Brain pericyte (primary cell): ENCODE results near the gene PBX3.

Experiments
- DNase-seq: peaks from one replicate; pipeline ENCODE4 v3.0.0-alpha.2; 2012; ENCODE audit warnings: low read depth, low spot score

The PBX3 gene

GRCh38 chr9:125867751-125868415 is 120.7 kb downstream of the PBX3 start:
- DNase-seq: no peak

- DNase-seq: no peak
These were observed 131.0 kb downstream of the PBX3 start for GRCh38 chr9:125878164-125878631.

- no peak for DNase-seq
These were observed 133.9 kb downstream of the PBX3 start for GRCh38 chr9:125881042-125881441.

GRCh38 chr9:125883565-125884217 is 136.5 kb downstream of the PBX3 start:
- no peak for DNase-seq

- DNase-seq: no peak
These were observed 137.0 kb downstream of the PBX3 start for GRCh38 chr9:125884218-125884595.

- DNase-seq: no peak
These were observed 138.3 kb downstream of the PBX3 start for GRCh38 chr9:125885405-125886034.

GRCh38 chr9:125886365-125886764 is 139.2 kb downstream of the PBX3 start:
- DNase-seq: no peak

GRCh38 chr9:125887172-125887571 is 140.0 kb downstream of the PBX3 start:
- DNase-seq: no peak

GRCh38 chr9:125888211-125888610 is 141.0 kb downstream of the PBX3 start:
- no peak for DNase-seq

- DNase-seq: no peak
These were observed 141.9 kb downstream of the PBX3 start for GRCh38 chr9:125889112-125889475.

GRCh38 chr9:125889476-125890419 is 142.6 kb downstream of the PBX3 start:
- DNase-seq: no peak

- no peak for DNase-seq
These were observed 143.7 kb downstream of the PBX3 start for GRCh38 chr9:125890826-125891225.

GRCh38 chr9:125893277-125893676 is 146.1 kb downstream of the PBX3 start:
- no peak for DNase-seq

GRCh38 chr9:125894566-125894965 is 147.4 kb downstream of the PBX3 start:
- no peak for DNase-seq

- no peak for DNase-seq
These were observed 149.2 kb downstream of the PBX3 start for GRCh38 chr9:125896404-125896803.

GRCh38 chr9:125896964-125897363 is 149.8 kb downstream of the PBX3 start:
- no peak for DNase-seq

GRCh38 chr9:125897481-125897880 is 150.3 kb downstream of the PBX3 start:
- DNase-seq: no peak

- DNase-seq: no peak
These were observed 155.0 kb downstream of the PBX3 start for GRCh38 chr9:125902214-125902613.

GRCh38 chr9:125902831-125903512 is 155.8 kb downstream of the PBX3 start:
- no peak for DNase-seq

- no peak for DNase-seq
These were observed 157.1 kb downstream of the PBX3 start for GRCh38 chr9:125904155-125904851.

- no peak for DNase-seq
These were observed 159.0 kb downstream of the PBX3 start for GRCh38 chr9:125906144-125906543.
